ENCODE measurements around the gene TLN1.

DNA sequence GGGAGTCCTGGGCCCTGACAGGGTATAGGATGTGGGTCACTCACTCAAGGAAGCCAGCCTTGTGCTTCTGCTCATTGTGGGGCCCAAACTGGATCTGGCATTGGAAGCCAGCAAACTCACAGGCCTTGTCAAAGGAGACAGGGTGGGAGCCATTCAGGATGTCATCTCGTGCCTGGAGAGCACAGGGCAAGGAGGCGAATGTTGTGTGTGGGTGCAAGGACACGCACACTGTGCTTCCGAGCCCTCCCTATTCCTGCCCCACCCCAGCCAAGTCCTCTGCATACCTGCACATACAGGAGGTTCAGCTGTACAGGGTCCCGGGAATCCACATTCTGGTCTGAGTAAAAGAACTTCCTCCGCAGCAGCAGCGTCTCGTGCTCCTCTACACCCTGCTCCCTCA is 8.1 kb downstream of the TLN1 start:
- no peak for TF ChIP-seq GATA2 (IDR thresholded peaks at IDR 0.05; ENCODE audit: low read depth, low read length)
- TF ChIP-seq GATA3 (IDR thresholded peaks at IDR 0.05; ENCODE audit: low read depth, low read length) = no peak

All from SH-SY5Y (cell line).